HepG2 (cell line): Measurements from ENCODE around the gene ABTB2. TPM values are rescaled to one million over a fixed set of nuclear protein-coding genes. Genes with fewer than 3 reads are reported as not detected.

ENCODE experiments used
- EEA1 ChIP-seq: sonication (generic); formaldehyde crosslinking; IDR thresholded peaks from 2 replicates; pipeline ENCODE4 v1.5.1; 2020; ENCODE audit warnings: mild to moderate bottlenecking, missing genetic modification reagents, borderline replicate concordance
- GATA4 ChIP-seq: sonication (generic); IDR thresholded peaks from 2 replicates; pipeline ENCODE4 v1.6.1; 2016; ENCODE audit warnings: antibody characterized with exemption, low read depth, borderline replicate concordance
- JARID2 ChIP-seq: sonication (generic); formaldehyde crosslinking; IDR thresholded peaks from 2 replicates; pipeline ENCODE4 v1.8.1; 2023; ENCODE audit warnings: missing genetic modification reagents, inconsistent platforms; ENCODE audit not compliant: insufficient replicate concordance
- KLF12 ChIP-seq: sonication (generic); formaldehyde crosslinking; IDR thresholded peaks from 2 replicates; pipeline ENCODE4 v1.4.0; 2020; ENCODE audit warnings: missing genetic modification reagents, borderline replicate concordance
- LCORL ChIP-seq, 2 experiments: fragments of 450-650 bp in 1 of 2; sonication (generic) in 1 of 2; formaldehyde crosslinking in 1 of 2; IDR thresholded peaks; 2 replicates each; pipeline versions ENCODE4 v1.5.0 to v1.6.1; 2017 to 2020; ENCODE audit warnings: antibody characterized with exemption in 1 of 2, missing genetic modification reagents in 1 of 2
- MED1 ChIP-seq: sonication (generic); formaldehyde crosslinking; IDR thresholded peaks from 2 replicates; pipeline ENCODE4 v1.4.0; 2020; ENCODE audit warnings: missing genetic modification reagents
- NR2C2 ChIP-seq: sonication (generic); formaldehyde crosslinking; IDR thresholded peaks from 2 replicates; pipeline ENCODE4 v1.4.0; 2020; ENCODE audit warnings: missing genetic modification reagents, mild to moderate bottlenecking, moderate library complexity, borderline replicate concordance
- PAWR ChIP-seq: sonication (generic); formaldehyde crosslinking; IDR thresholded peaks from 2 replicates; pipeline ENCODE4 v1.4.0; 2020; ENCODE audit warnings: missing genetic modification reagents, mild to moderate bottlenecking, borderline replicate concordance
- PHB2 ChIP-seq: fragments of 450-650 bp; IDR thresholded peaks from 2 replicates; pipeline ENCODE4 v1.6.1; 2018; ENCODE audit not compliant: partially characterized antibody
- RBM39 ChIP-seq: fragments of 200-400 bp; formaldehyde crosslinking; IDR thresholded peaks from one replicate; pipeline ENCODE4 v1.6.1; 2018; ENCODE audit warnings: antibody characterized with exemption, mild to moderate bottlenecking, low read depth, low read length; ENCODE audit not compliant: poor library complexity, severe bottlenecking
- RORA ChIP-seq: sonication (generic); formaldehyde crosslinking; IDR thresholded peaks from 2 replicates; pipeline ENCODE4 v1.5.0; 2020; ENCODE audit warnings: mild to moderate bottlenecking, missing genetic modification reagents, moderate library complexity
- SIN3B ChIP-seq: fragments of 150-350 bp; IDR thresholded peaks from 2 replicates; pipeline ENCODE4 v1.6.1; 2014; ENCODE audit warnings: low read length
- ZFP37 ChIP-seq: sonication (generic); formaldehyde crosslinking; IDR thresholded peaks from 2 replicates; pipeline ENCODE4 v1.4.0; 2020; ENCODE audit warnings: missing genetic modification reagents, borderline replicate concordance
- ZNF136 ChIP-seq: sonication (generic); formaldehyde crosslinking; IDR thresholded peaks from 2 replicates; pipeline ENCODE4 v1.8.1; 2022; ENCODE audit warnings: low read depth, mild to moderate bottlenecking, moderate library complexity, missing genetic modification reagents
- ZNF232 ChIP-seq: sonication (generic); formaldehyde crosslinking; IDR thresholded peaks from 2 replicates; pipeline ENCODE4 v1.4.0; 2020; ENCODE audit warnings: missing genetic modification reagents, borderline replicate concordance
- ZNF234 ChIP-seq: sonication (generic); formaldehyde crosslinking; conservative IDR thresholded peaks from 2 replicates; pipeline ENCODE4 v1.5.1; 2020; ENCODE audit warnings: mild to moderate bottlenecking, missing genetic modification reagents
- ZNF558 ChIP-seq: sonication (generic); formaldehyde crosslinking; IDR thresholded peaks from 2 replicates; pipeline ENCODE4 v1.9.0; 2022; ENCODE audit warnings: mild to moderate bottlenecking, missing genetic modification reagents, borderline replicate concordance
- polyA plus RNA-seq, 8 experiments: library from polyadenylated mRNA; depleted of rRNA in 3 of 8; stranded (reverse) in 7 of 8; unstranded in 1 of 8; fragments of >200 nt; fragmentation: Illumina TruSeq in 4 of 8; extraction: Trizol in 4 of 8; gene quantifications; 2 replicates each; pipeline versions ENCODE4 v1.2.1 to v1.2.3, GENCODE V29; 2011 to 2016; ENCODE audit warnings: low read depth in 4 of 8, missing spikeins in 1 of 8, mixed read lengths in 1 of 8; ENCODE audit not compliant: insufficient read depth in 1 of 8
- total RNA-seq, 5 experiments: library from RNA; depleted of rRNA; stranded (reverse); fragments of >200 nt; fragmentation: Illumina TruSeq; extraction: Trizol; gene quantifications; 2 replicates each; pipeline ENCODE4 v1.2.3, GENCODE V29; 2016; ENCODE audit warnings: low read depth in 1 of 5
- TF ChIP-seq, protein P1 (sequence below): IDR thresholded peaks from 2 replicates; pipeline ENCODE4 v1.6.1; 2012; ENCODE audit warnings: inconsistent platforms
- TF ChIP-seq, protein P2 (sequence below): conservative IDR thresholded peaks from 2 replicates; pipeline ENCODE4 v1.6.1; 2018; ENCODE audit warnings: missing genetic modification reagents
- TF ChIP-seq, protein P3 (sequence below): IDR thresholded peaks from 2 replicates; pipeline ENCODE4 v1.6.1; 2016; ENCODE audit warnings: missing compliant biosample characterization, missing genetic modification reagents, borderline replicate concordance
- TF ChIP-seq, protein P4 (sequence below): sonication (generic); formaldehyde crosslinking; IDR thresholded peaks from 2 replicates; pipeline ENCODE4 v1.9.0; 2021; ENCODE audit warnings: missing genetic modification reagents, borderline replicate concordance
- TF ChIP-seq, protein P5 (sequence below): sonication (generic); formaldehyde crosslinking; IDR thresholded peaks from 2 replicates; pipeline ENCODE4 v1.5.0; 2020; ENCODE audit warnings: missing genetic modification reagents, mild to moderate bottlenecking, borderline replicate concordance

The ABTB2 gene
- total and polyA plus RNA-seq, 2 of the 13 experiments (the other 11 are each of a cell fraction or from before 2014, with no cell fraction given), result 5.1 to 15.4 TPM

DNA sequence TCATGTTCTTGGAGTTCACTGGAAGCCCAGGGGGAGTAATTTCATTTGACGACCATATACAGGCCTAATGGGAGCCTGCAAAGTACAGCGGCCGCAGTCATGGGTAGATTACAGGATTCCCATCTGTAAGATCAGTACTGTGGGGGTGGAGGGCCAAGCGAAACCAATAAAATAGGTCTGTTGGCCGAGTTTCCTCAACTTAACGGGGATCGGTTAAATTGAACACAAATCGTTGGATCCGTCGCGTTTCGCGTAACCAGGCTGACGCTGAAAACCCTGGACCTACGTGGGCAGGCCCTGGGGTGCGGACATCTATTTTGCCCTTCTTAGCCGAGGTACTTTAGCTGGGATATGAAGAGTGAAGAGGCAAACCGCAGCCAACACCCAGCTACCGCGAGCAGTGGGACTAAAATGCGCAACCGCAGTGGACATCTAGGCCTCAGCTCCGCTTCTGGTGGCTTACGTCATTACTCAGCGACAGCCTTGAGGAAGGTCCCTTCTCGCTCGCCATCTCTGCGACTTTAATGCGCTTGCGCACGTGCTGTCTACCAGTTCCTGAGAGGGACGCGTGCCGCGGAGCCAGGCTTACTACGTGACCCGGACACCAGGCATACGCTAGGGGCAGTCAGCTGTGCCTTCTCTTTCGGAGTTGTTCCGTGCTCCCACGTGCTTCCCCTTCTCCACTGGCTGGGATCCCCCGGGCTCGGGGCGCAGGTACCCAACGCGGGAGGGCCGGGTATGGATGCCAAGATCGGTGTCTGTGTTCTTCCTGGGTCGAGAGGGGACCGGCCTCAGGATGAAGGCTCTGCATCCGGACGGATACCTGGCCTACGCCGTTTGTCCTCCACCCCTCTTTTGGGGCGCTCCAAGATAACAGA, 252.5 kb downstream of the ABTB2 start, which contains the start of gene NAT10 (continued):
- TF ChIP-seq, protein P1, sequence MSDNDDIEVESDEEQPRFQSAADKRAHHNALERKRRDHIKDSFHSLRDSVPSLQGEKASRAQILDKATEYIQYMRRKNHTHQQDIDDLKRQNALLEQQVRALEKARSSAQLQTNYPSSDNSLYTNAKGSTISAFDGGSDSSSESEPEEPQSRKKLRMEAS, result peak; percentile 99
- TF ChIP-seq NR2C2 (CRISPR knock-in tag), result peak; percentile 78; the same call in 1 of the 2 replicates
- peak; percentile 78 for TF ChIP-seq RBM39
- peak; percentile 85 for TF ChIP-seq MED1 (CRISPR knock-in tag)
- TF ChIP-seq ZNF558 (CRISPR knock-in tag), result no peak
- TF ChIP-seq PAWR (CRISPR knock-in tag), result no peak
- TF ChIP-seq, protein P2, sequence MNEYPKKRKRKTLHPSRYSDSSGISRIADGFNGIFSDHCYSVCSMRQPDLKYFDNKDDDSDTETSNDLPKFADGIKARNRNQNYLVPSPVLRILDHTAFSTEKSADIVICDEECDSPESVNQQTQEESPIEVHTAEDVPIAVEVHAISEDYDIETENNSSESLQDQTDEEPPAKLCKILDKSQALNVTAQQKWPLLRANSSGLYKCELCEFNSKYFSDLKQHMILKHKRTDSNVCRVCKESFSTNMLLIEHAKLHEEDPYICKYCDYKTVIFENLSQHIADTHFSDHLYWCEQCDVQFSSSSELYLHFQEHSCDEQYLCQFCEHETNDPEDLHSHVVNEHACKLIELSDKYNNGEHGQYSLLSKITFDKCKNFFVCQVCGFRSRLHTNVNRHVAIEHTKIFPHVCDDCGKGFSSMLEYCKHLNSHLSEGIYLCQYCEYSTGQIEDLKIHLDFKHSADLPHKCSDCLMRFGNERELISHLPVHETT, result peak; percentile 62; the same call in 1 of the 2 replicates
- TF ChIP-seq EEA1 (CRISPR knock-in tag), result peak; percentile 95; the same call in 1 of the 2 replicates
- peak; percentile 42; the same call in 1 of the 2 replicates for TF ChIP-seq ZNF232 (CRISPR knock-in tag)
- TF ChIP-seq, protein P3, sequence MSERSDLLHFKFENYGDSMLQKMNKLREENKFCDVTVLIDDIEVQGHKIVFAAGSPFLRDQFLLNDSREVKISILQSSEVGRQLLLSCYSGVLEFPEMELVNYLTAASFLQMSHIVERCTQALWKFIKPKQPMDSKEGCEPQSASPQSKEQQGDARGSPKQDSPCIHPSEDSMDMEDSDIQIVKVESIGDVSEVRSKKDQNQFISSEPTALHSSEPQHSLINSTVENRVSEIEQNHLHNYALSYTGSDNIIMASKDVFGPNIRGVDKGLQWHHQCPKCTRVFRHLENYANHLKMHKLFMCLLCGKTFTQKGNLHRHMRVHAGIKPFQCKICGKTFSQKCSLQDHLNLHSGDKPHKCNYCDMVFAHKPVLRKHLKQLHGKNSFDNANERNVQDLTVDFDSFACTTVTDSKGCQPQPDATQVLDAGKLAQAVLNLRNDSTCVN (CRISPR knock-in tag), result peak; percentile 40; the same call in 1 of the 2 replicates
- TF ChIP-seq GATA4, result peak; percentile 41; the same call in 1 of the 2 replicates
- 0 out of 2 replicates have a peak, but pooled peaks have one; percentile 20 for TF ChIP-seq ZNF234
- TF ChIP-seq, protein P4, sequence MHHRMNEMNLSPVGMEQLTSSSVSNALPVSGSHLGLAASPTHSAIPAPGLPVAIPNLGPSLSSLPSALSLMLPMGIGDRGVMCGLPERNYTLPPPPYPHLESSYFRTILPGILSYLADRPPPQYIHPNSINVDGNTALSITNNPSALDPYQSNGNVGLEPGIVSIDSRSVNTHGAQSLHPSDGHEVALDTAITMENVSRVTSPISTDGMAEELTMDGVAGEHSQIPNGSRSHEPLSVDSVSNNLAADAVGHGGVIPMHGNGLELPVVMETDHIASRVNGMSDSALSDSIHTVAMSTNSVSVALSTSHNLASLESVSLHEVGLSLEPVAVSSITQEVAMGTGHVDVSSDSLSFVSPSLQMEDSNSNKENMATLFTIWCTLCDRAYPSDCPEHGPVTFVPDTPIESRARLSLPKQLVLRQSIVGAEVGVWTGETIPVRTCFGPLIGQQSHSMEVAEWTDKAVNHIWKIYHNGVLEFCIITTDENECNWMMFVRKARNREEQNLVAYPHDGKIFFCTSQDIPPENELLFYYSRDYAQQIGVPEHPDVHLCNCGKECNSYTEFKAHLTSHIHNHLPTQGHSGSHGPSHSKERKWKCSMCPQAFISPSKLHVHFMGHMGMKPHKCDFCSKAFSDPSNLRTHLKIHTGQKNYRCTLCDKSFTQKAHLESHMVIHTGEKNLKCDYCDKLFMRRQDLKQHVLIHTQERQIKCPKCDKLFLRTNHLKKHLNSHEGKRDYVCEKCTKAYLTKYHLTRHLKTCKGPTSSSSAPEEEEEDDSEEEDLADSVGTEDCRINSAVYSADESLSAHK (CRISPR knock-in tag), result no peak
- TF ChIP-seq LCORL (IDR thresholded peaks at IDR 0.05), result no peak
- peak; percentile 52; the same call in 1 of the 2 replicates for TF ChIP-seq LCORL (CRISPR knock-in tag; IDR thresholded peaks at IDR 0.05)
- TF ChIP-seq KLF12 (CRISPR knock-in tag), result no peak
- TF ChIP-seq SIN3B, result peak; percentile 88
- no peak for TF ChIP-seq RORA (CRISPR knock-in tag)
- peak; percentile 71 for TF ChIP-seq JARID2 (CRISPR knock-in tag)
- TF ChIP-seq PHB2, result no peak
- TF ChIP-seq, protein P5, sequence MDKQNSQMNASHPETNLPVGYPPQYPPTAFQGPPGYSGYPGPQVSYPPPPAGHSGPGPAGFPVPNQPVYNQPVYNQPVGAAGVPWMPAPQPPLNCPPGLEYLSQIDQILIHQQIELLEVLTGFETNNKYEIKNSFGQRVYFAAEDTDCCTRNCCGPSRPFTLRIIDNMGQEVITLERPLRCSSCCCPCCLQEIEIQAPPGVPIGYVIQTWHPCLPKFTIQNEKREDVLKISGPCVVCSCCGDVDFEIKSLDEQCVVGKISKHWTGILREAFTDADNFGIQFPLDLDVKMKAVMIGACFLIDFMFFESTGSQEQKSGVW (CRISPR knock-in tag), result no peak
- TF ChIP-seq ZFP37, result 0 out of 2 replicates have a peak, but pooled peaks have one; percentile 49
- peak; percentile 96; the same call in 1 of the 2 replicates for TF ChIP-seq ZNF136 (CRISPR knock-in tag)
